HG03442 (cell line): Measurements from ENCODE around the gene MAEA.
A peak's percentile ranks its signal among the peaks of the same experiment; 100 is the strongest.
"Not testable (repeated sequence)": the region's sequence is repeated elsewhere in the genome, so short reads cannot be mapped to it uniquely, and the experiment has no call there.

Source experiments
- ATAC-seq: cut with Tn5 transposase; IDR thresholded peaks from one replicate; pipeline ENCODE4 v1.9.1; 2021; ENCODE audit warnings: mild to moderate bottlenecking, moderate library complexity; ENCODE audit not compliant: unreplicated experiment

The MAEA gene

DNA sequence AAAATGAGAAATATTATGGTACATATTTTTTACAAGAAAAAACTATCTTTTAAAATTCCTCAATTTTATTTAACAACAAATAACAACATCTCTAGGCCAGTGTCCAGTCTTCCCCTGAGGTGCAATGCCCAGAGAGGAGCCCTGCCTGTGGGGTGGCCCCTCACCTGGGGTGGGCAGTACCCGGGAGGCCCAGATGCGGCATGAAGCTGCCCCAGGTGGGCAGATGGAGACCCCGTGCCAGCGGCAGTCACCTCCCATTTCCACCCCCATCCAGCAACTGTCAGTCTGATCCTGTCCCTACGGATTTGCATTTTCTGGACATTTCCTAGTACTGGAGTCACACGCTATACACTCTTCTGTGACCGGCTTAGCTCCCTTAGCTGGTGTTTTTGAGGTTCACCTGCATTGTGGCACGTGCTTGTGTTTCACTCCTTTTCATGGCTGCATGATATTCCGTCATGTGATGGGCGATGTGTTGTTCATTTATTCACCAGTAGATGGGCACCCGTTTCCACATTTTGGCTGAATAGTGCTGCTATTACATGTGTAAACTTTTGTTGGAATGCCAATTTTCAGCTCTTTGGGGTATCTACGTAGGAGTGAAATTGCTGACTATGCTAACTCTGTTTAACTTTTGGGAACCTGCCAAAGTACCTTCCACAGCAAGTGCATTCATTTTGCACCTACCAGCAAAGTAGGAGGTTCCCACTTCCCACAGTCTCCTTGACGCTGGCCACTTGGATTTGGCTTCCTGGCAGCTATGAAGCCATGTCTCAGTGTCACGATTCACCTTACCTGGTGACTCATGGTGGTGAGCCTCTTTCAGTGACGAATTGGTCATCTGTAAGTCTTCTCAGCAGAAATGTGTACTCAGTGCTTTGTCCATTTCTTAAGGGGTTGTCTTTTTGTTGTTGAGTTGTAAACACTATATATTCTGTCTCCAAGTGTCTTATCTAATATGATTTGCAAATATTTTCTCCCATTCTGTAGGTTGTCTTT is 11.7 kb upstream of the MAEA start:
- no peak for ATAC-seq

- no peak for ATAC-seq
These were observed 10.4 kb upstream of the MAEA start for GRCh38 chr4:1279253-1279652.

GRCh38 chr4:1283711-1284110 is 6.0 kb upstream of the MAEA start:
- no peak for ATAC-seq

DNA sequence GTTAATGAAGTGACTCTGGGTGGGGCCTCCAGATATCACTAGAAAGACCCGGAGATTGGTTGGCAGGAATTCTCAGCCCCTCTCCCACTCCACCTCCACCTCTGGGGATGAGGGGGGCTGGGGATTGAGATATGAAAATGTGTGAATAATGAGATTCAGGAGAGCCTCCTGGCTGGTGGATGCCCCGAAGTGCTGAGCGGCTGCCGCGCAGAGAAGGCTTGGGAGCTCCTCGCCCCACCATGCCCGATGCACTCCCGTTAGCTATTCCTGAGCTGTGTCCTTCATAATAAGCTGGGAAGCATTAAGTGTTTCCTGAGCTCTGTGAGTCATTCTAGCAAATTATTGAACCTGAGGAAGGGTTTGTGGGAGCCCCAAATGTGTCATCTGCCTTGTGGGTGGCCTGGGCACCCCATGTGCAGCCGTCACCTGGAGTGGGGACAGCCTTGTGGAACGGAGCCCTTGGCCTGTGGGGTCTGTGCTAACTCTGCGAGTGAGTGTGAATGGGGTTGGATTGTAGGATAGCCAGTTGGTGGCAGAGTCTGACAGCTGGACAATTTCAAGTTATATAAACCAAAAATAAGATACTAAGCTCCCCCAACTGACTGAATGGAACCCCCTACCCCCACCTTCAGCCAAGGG is 4.4 kb upstream of the MAEA start:
- no peak for ATAC-seq

GRCh38 chr4:1285790-1286553 is 3.7 kb upstream of the MAEA start:
- no peak for ATAC-seq

DNA sequence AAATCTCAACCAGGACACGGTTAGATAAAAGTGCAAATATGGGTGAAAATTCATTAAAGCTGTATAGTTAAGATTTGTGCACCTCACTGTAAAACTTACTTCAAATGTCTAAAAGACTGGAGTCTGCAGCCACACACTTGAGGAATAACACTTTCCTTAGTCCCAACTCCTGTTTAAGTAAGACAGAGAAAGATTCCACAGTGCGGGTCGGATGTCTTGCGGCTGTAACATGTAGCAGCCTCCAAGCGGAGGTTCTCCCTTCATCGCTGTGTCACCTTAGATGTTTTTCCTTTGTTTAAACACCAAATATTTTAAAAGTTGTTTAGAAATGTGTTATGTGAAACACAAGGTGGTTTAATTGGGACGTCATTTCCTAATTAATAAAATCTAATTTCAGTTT is 905 bp upstream of the MAEA start:
- ATAC-seq = no peak

DNA sequence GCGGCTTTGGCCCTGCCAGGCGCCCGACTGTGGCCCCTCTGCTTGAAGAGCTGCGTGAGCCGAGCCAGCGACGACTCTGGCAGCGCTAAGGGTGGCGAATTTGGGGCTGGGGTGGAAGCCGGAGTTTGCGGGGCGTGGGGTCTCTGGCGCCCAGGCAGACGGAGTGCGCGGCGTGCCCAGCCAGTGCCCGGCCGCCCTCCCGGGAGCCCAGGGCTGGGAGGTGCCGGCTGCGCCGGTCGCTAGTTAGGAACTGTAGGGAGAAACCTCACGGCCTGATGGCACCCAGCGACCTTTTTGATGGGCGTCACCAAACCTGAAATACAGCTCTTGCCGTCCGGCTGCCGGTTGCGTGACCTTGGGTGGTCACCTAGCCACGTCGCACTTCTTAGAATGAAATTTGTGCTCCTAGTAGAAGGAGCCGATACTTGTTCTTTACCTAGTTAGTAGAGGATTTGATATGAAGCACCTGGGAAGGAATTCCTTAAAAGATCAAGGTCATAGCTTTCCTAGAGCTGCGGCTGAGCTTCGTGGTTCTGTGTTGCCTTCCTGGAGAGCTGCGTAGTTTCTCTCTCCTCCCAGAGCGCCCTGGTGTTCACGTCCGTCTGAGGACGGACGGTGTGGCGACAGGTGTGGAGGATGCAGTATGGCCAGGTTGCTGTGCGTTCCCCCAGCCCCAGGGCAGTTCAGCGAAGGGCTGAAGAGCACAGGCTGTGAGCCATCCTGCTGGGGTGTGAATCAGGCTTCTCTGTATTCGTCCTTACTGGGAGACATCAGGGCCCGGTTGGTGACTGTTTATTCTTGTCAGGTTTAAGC is 680 bp downstream of the MAEA start:
- peak; percentile 1 for ATAC-seq

- no peak for ATAC-seq
These were observed 1.4 kb downstream of the MAEA start for GRCh38 chr4:1291091-1291490.

- ATAC-seq = no peak
These were observed 2.5 kb downstream of the MAEA start for GRCh38 chr4:1291996-1292702.

DNA sequence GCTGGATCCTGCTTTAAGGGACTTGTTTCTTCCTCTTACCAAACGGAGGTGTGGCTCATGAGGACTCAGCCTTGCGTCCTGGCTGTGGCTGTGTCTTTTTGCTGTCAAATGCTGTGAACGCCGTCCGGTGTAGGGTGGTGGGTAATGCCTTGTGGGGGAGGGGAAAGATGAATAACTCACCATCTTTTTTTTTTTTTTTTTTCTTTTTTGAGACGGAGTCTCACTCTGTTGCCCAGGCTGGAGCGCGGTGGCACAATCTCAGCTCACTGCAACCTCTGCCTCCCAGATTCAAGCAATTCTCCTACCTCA is 3.0 kb downstream of the MAEA start:
- ATAC-seq = not testable (repeated sequence)

- ATAC-seq = no peak
These were observed 3.8 kb downstream of the MAEA start for GRCh38 chr4:1293531-1293941.

- no peak for ATAC-seq
These were observed 4.3 kb downstream of the MAEA start for GRCh38 chr4:1293991-1294390.

GRCh38 chr4:1294424-1294823 is 4.7 kb downstream of the MAEA start:
- ATAC-seq = no peak

DNA sequence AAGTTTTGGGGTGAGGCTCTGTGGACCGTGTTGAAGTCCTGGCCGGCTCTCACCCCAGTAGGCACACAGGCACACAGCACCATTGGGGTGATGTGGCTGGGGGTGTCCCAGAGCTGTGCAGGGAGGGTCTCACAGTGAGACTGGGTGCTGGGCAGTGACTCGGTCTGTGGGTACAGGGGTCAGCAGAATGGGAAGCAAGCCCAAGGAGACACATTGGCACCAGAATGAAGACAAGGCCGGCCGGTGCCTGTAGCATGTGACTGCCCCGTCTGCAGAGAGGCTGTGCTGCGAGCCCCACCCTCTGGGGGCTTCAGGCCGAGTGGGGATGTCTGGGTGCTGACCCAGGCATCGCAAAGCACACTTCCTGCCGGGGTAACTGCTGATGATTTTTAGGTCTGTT is 5.2 kb downstream of the MAEA start:
- ATAC-seq = no peak

DNA sequence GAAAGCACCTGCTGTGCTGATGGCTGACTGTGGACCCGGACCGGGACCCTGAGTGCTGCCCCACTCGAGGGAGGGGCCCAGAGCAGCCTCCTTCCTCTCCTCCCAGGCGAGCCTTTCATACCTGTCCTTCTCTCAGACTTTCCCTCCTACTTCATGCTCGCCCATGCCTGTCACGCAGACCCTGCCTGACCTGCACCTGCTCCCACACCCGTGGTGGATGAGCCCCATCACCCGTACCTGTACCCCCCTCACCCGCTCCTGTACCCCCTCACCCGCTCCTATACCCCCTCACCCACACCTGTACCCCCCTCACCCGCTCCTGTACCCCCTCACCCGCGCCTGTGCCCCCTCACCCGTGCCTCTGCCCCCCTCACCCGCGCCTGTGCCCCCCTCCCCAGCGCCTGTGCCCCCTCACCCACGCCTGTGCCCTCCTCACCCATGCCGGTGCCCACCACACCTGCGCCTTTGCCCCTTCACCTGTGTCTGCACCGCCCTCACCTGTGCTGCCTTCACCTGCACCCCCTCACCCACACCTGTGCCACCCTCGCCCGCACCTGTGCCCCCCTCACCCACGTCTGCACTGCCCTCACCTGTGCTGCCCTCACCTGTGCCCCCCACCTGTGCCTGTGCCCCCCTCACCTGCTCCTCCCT is 5.8 kb downstream of the MAEA start:
- no peak for ATAC-seq

- no peak for ATAC-seq
These were observed 6.8 kb downstream of the MAEA start for GRCh38 chr4:1296324-1297022.

DNA sequence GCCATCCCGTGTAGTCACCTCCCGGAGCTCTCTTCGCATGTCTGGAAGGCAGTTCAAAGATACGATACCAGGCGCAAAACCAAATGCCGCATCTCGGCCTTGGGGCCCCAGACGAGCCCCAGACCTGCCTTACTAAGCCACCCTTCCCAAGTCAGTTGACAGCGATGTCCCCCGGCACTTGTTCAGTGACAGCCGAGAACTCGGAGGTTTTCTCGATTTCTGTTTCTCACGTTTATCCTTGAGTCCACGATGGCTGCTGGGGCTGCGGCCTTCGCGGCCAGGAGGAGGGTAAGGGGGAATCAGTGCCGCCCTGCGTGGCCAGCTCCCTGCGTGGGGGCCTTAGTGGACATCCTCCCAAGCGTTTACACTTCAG is 7.3 kb downstream of the MAEA start:
- no peak for ATAC-seq

DNA sequence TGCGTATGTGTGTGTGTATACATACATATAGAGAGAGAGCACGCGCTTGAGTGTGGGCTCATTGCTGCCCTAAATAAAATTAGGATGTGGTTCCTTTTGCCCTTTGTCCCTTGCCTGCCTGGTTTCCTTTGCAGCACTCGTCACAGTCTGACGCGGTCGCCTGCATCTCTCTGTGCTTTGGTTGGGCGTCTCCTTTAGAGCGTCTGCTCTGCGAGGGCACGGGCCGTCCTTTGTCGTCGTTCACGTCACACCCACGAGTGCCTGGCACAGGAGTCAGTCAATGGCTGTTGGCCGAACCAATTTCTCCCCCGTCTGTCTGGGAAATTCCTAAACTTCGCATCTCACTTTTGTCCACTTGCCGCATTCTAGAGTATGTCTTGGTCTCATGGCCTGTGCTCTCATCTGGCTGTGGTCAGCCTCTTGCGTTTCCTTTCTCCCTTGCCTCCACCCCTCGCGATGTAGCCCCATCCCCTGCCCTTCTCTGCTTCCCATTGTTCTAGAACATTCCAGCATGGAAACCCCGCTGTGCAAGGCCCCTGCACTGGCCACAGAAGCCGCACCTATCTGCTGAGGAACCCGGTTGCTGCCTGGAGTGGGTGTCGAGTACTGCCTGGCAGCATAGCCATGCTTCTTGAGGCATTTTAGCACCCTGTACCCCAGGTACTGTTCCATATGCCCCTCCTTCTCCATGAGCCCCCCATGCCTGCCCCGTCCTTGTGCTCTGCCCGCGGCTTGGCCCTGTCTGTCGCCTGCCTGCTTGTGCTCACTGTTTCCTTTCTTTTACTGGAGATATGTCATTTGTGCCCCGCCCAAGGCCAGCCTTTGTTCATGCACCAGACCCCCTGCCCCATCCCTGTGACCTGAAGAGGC is 8.0 kb downstream of the MAEA start:
- ATAC-seq = no peak
